Measurements from ENCODE around the gene STX3.
"Not testable (repeated sequence)": the region's sequence is repeated elsewhere in the genome, so short reads cannot be mapped to it uniquely, and the experiment has no call there.

DNA sequence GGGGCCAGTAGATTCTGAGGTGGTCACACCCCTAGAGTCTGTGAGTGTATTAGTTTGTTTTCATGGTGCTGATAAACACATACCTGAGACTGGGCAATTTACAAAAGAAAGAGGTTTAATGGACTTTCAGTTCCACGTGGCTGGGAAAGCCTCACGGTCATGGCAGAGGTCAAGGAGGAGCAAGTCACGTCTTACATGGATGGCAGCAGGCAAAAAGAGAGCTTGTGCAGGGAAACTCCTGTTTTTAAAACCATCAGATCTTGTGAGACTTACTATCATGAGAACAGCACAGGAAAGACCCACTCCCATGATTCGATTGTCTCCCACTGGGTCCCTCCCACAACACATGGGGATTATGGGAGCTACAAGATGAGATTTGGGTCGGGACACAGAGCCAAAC, 29.3 kb downstream of the STX3 start:
- TF ChIP-seq, protein P1, sequence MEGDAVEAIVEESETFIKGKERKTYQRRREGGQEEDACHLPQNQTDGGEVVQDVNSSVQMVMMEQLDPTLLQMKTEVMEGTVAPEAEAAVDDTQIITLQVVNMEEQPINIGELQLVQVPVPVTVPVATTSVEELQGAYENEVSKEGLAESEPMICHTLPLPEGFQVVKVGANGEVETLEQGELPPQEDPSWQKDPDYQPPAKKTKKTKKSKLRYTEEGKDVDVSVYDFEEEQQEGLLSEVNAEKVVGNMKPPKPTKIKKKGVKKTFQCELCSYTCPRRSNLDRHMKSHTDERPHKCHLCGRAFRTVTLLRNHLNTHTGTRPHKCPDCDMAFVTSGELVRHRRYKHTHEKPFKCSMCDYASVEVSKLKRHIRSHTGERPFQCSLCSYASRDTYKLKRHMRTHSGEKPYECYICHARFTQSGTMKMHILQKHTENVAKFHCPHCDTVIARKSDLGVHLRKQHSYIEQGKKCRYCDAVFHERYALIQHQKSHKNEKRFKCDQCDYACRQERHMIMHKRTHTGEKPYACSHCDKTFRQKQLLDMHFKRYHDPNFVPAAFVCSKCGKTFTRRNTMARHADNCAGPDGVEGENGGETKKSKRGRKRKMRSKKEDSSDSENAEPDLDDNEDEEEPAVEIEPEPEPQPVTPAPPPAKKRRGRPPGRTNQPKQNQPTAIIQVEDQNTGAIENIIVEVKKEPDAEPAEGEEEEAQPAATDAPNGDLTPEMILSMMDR (IDR thresholded peaks at IDR 0.05), result not testable (repeated sequence)
- TF ChIP-seq POLR2A, POLR2AphosphoS5 (IDR thresholded peaks at IDR 0.05): not testable (repeated sequence)
